Epithelial cell of prostate (primary cell): ENCODE measurements around the gene IPPK.

Source experiments
- DNase-seq: peaks from one replicate; pipeline ENCODE4 v3.0.0-alpha.2; 2011; ENCODE audit warnings: low read depth, low spot score
- H3K27ac ChIP-seq: fragments of 450-650 bp; 2 replicates; pipeline ENCODE4 v1.5.1; 2017; ENCODE audit warnings: mild to moderate bottlenecking

The IPPK gene

GRCh38 chr9:92658611-92659010 is 11.3 kb downstream of the IPPK start:
- H3K27ac ChIP-seq = no peak overlapping the region
- no peak for DNase-seq

GRCh38 chr9:92658176-92658575 is 11.8 kb downstream of the IPPK start:
- DNase-seq = no peak
- no peak overlapping the region for H3K27ac ChIP-seq

- no peak for DNase-seq
- H3K27ac ChIP-seq = no peak overlapping the region
Observed at GRCh38 chr9:92657296-92658094, 12.4 kb downstream of the IPPK start.

- H3K27ac ChIP-seq = no peak overlapping the region
- DNase-seq = no peak
Observed at GRCh38 chr9:92656537-92656925, 13.4 kb downstream of the IPPK start.

- H3K27ac ChIP-seq = peak overlapping the region; percentile 64
- no peak for DNase-seq
Observed at GRCh38 chr9:92655896-92656536, 13.9 kb downstream of the IPPK start.

GRCh38 chr9:92655366-92655765 is 14.6 kb downstream of the IPPK start:
- H3K27ac ChIP-seq = peak overlapping the region; percentile 64
- no peak for DNase-seq

GRCh38 chr9:92654481-92655301 is 15.2 kb downstream of the IPPK start:
- peak overlapping the region; percentile 64 for H3K27ac ChIP-seq
- peak; percentile 66 for DNase-seq

- no peak overlapping the region for H3K27ac ChIP-seq
Observed at GRCh38 chr9:92652461-92652860, 17.5 kb downstream of the IPPK start.

GRCh38 chr9:92650839-92651621 is 18.9 kb downstream of the IPPK start:
- no peak for DNase-seq
- no peak overlapping the region for H3K27ac ChIP-seq

More at GRCh38 chr9:92652461-92652860, 17.5 kb downstream of the IPPK start:
- no peak for DNase-seq

GRCh38 chr9:92650296-92650695 is 19.6 kb downstream of the IPPK start:
- DNase-seq = no peak
- no peak overlapping the region for H3K27ac ChIP-seq

- DNase-seq = no peak
- no peak overlapping the region for H3K27ac ChIP-seq
Observed at GRCh38 chr9:92649007-92649406, 20.9 kb downstream of the IPPK start.

- no peak overlapping the region for H3K27ac ChIP-seq
Observed at GRCh38 chr9:92648474-92648971, 21.4 kb downstream of the IPPK start.

GRCh38 chr9:92647671-92648473 is 22.1 kb downstream of the IPPK start:
- no peak overlapping the region for H3K27ac ChIP-seq
- no peak for DNase-seq

More at GRCh38 chr9:92648474-92648971, 21.4 kb downstream of the IPPK start:
- no peak for DNase-seq

- no peak for DNase-seq
- no peak overlapping the region for H3K27ac ChIP-seq
Observed at GRCh38 chr9:92645041-92645440, 24.9 kb downstream of the IPPK start.

GRCh38 chr9:92644278-92644677 is 25.7 kb downstream of the IPPK start:
- H3K27ac ChIP-seq = no peak overlapping the region
- DNase-seq = no peak

- no peak overlapping the region for H3K27ac ChIP-seq
- DNase-seq = no peak
Observed at GRCh38 chr9:92642564-92642963, 27.4 kb downstream of the IPPK start.

GRCh38 chr9:92642041-92642451 is 27.9 kb downstream of the IPPK start:
- no peak for DNase-seq
- no peak overlapping the region for H3K27ac ChIP-seq

- DNase-seq = no peak
- no peak overlapping the region for H3K27ac ChIP-seq
Observed at GRCh38 chr9:92641092-92641809, 28.7 kb downstream of the IPPK start.
